Gastroesophageal sphincter (tissue), 4 donors: Measurements from ENCODE around the gene TAC3. TPM values are rescaled to one million over a fixed set of nuclear protein-coding genes. Genes with fewer than 3 reads are reported as not detected.

ENCODE experiments used
- ATAC-seq: fragments of 150-250 bp; one replicate; pipeline ENCODE4 v1.9.1; 2016; ENCODE audit warnings: mild to moderate bottlenecking, moderate library complexity
- H3K27ac ChIP-seq, 4 donors: fragments of 200-600 bp; sonication (generic) in 3 of 4; 1 replicate in 3 of 4; 2 replicates in 1 of 4; pipeline ENCODE4 v1.5.1; 2016 to 2019
- H3K27me3 ChIP-seq: fragments of 200-600 bp; sonication (generic); one replicate; pipeline ENCODE4 v1.5.1; 2019
- H3K36me3 ChIP-seq, 2 donors: fragments of 200-600 bp; sonication (generic); one replicate each; pipeline ENCODE4 v1.5.1; 2019; ENCODE audit warnings: control low read depth in 1 of 2
- H3K4me1 ChIP-seq, 3 donors: fragments of 200-600 bp; sonication (generic); 1 replicate in 2 of 3; 2 replicates in 1 of 3; pipeline ENCODE4 v1.5.1; 2016 to 2019; ENCODE audit warnings: control low read depth in 2 of 3
- H3K4me3 ChIP-seq, 2 donors: fragments of 200-600 bp; sonication (generic); one replicate each; pipeline ENCODE4 v1.5.1; 2019; ENCODE audit warnings: mild to moderate bottlenecking in 1 of 2, moderate library complexity in 1 of 2
- H3K9me3 ChIP-seq, 3 donors: fragments of 200-600 bp; sonication (generic); one replicate each; pipeline ENCODE4 v1.5.1; 2017 to 2019; ENCODE audit warnings: control low read depth in 2 of 3
- CTCF ChIP-seq, 4 experiments: fragments of 200-600 bp in 2 of 4; fragments of 450-650 bp in 2 of 4; sonication (generic) in 1 of 4; IDR thresholded peaks; one replicate each; pipeline ENCODE4 v1.5.1; 2017 to 2019; ENCODE audit warnings: antibody characterized with exemption in 4 of 4, mild to moderate bottlenecking in 2 of 4, moderate library complexity in 2 of 4
- EP300 ChIP-seq: sonication (generic); formaldehyde crosslinking; IDR thresholded peaks from one replicate; pipeline ENCODE4 v1.6.1; 2017; ENCODE audit warnings: antibody characterized with exemption, mild to moderate bottlenecking
- POLR2A ChIP-seq, 2 donors: fragments of 450-650 bp; IDR thresholded peaks; one replicate each; pipeline ENCODE4 v1.6.1; 2017; ENCODE audit warnings: antibody characterized with exemption in 2 of 2, mild to moderate bottlenecking in 2 of 2, moderate library complexity in 1 of 2
- POLR2AphosphoS5 ChIP-seq: sonication (generic); formaldehyde crosslinking; IDR thresholded peaks from one replicate; pipeline ENCODE4 v1.6.1; 2017; ENCODE audit warnings: antibody characterized with exemption
- WGBS, 2 donors: methylation state at CpG; one replicate each; pipeline ENCODE4 v1.1.5; 2018; ENCODE audit warnings: low coverage in 1 of 2; 5-methylcytosine and 5-hydroxymethylcytosine counted together
- total RNA-seq, 4 donors: library from RNA; depleted of rRNA; stranded (reverse); fragments of >200 nt; gene quantifications; one replicate each; pipeline ENCODE4 v1.1.0, GENCODE V29; 2016

TAC3 gene
- total RNA-seq, 4 donors from 2014 or later: not detected

GRCh38 chr12:57008178-57008577 is 8.2 kb downstream of the TAC3 start:
- H3K27me3 ChIP-seq: no peaks in the 10 kb centered on the region
- H3K27ac ChIP-seq: no peak overlapping the region
- peaks cover 0 to 28% (median 13%) of the 10 kb centered on the region in 3 donors for H3K4me1 ChIP-seq
- no peak for ATAC-seq
- TF ChIP-seq CTCF (IDR thresholded peaks at IDR 0.05) (peak in 3 of 4 experiments; percentile 45 to 61 (median 53)), POLR2AphosphoS5 (no peak)
- H3K36me3 ChIP-seq: peaks cover 0 to 16% of the 10 kb centered on the region in 2 donors
- H3K4me3 ChIP-seq: no peak overlapping the region
- H3K9me3 ChIP-seq: no peaks in the 10 kb centered on the region

- peaks cover 0 to 28% of the 10 kb centered on the region in 2 donors for H3K36me3 ChIP-seq
- ATAC-seq: no peak
- H3K9me3 ChIP-seq: no peaks in the 10 kb centered on the region
- peak overlapping the region in 3 of 4 donors; percentile 90 to 94 (median 93) for H3K27ac ChIP-seq
- H3K4me3 ChIP-seq: peak overlapping the region; percentile 11 to 95
- WGBS, 2 donors: 53 to 61% methylated on average over 8 to 10 of the region's 10 CpGs
- no peak for TF ChIP-seq CTCF (IDR thresholded peaks at IDR 0.05)
- no peak for TF ChIP-seq POLR2AphosphoS5
- TF ChIP-seq EP300: no peak
- no peak for TF ChIP-seq POLR2A (IDR thresholded peaks at IDR 0.05)
- H3K4me1 ChIP-seq: peaks cover 0 to 34% (median 13%) of the 10 kb centered on the region in 3 donors
- H3K27me3 ChIP-seq: no peaks in the 10 kb centered on the region
Measured at GRCh38 chr12:57006809-57007475, 9.4 kb downstream of the TAC3 start.

GRCh38 chr12:57005980-57006808 is 10.1 kb downstream of the TAC3 start, which contains the start of gene ZBTB39:
TSS of gene ZBTB39 (minus strand) at chr12:57006546. CDS start at chr12:57004917, 1,629 bp downstream.
- Histone ChIP-seq H3K4me3 (peak within 1 kb of the TSS; percentile 79 to 95), H3K27ac (peak within 1 kb of the TSS; percentile 34 to 94 (median 92)), H3K4me1 (peaks cover 0 to 42% (median 13%) of the 10 kb centered on the region in 3 donors), H3K36me3 (peaks cover 0 to 36% of the 10 kb centered on the region in 2 donors), H3K9me3 (no peaks in the 10 kb centered on the region), H3K27me3 (no peaks in the 10 kb centered on the region)
- no CpG with 5 or more reads among the region's 94 CpGs for WGBS, 2 donors
- TF ChIP-seq POLR2AphosphoS5: no peak
- peak; percentile 33 to 38 for TF ChIP-seq POLR2A (IDR thresholded peaks at IDR 0.05)
- peak; percentile 31 to 69 (median 38) for TF ChIP-seq CTCF (IDR thresholded peaks at IDR 0.05)
- no peak for TF ChIP-seq EP300
- ATAC-seq: peak; percentile 93

- H3K27me3 ChIP-seq: no peaks in the 10 kb centered on the region
- H3K4me3 ChIP-seq: peak overlapping the region in 1 of 2 donors; percentile 95
- no peak overlapping the region for H3K27ac ChIP-seq
- WGBS, 2 donors: 40 to 100% methylated on average over 1 to 3 of the region's 6 CpGs
- no peak for ATAC-seq
- peaks cover 0 to 49% (median 13%) of the 10 kb centered on the region in 3 donors for H3K4me1 ChIP-seq
- peaks cover 0 to 51% of the 10 kb centered on the region in 2 donors for H3K36me3 ChIP-seq
- no peak for TF ChIP-seq POLR2AphosphoS5
- no peak for TF ChIP-seq POLR2A (IDR thresholded peaks at IDR 0.05)
- no peak for TF ChIP-seq EP300
- TF ChIP-seq CTCF (IDR thresholded peaks at IDR 0.05): no peak
- H3K9me3 ChIP-seq: no peaks in the 10 kb centered on the region
Measured at GRCh38 chr12:57004651-57005050, 11.7 kb downstream of the TAC3 start.
